Right lobe of liver (tissue), 4 donors: Measurements from ENCODE around the gene RPS6KA5.

Experiments
- POLR2A ChIP-seq: fragments of 450-650 bp; IDR thresholded peaks from one replicate; pipeline ENCODE4 v1.6.1; 2017; ENCODE audit warnings: antibody characterized with exemption, mild to moderate bottlenecking
- TF ChIP-seq, protein P1 (sequence below), 4 donors: fragments of 200-600 bp in 3 of 4; fragments of 450-650 bp in 1 of 4; IDR thresholded peaks; one replicate each; pipeline versions ENCODE4 v1.5.1 to v1.8.0; 2016 to 2022; ENCODE audit warnings: antibody characterized with exemption in 4 of 4, mild to moderate bottlenecking in 2 of 4
- donor health status: DM: no; HTN: no; CAD: no.
- donor health status: DM: no; HTN: no; CAD: no.
- donor health status: DM: no; HTN: yes; CAD: no.

DNA sequence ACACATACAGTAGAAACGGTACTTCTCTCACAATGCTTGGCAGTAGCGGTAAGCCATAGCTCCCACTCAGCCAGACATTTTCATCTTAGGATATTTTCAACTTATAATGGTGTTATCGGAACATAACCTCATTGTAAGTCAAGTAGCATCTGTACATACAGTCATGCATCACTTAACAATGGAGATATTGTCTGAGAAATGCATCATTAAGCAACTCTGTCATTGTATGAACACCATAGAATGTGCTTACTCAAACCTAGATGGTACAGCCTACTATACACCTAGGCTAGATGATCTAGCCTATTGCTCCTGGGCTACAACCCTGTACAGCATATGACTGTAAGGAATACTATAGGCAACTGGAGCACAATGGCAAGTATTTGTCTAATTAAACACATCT is 40.8 kb downstream of the RPS6KA5 start:
- TF ChIP-seq, protein P1, sequence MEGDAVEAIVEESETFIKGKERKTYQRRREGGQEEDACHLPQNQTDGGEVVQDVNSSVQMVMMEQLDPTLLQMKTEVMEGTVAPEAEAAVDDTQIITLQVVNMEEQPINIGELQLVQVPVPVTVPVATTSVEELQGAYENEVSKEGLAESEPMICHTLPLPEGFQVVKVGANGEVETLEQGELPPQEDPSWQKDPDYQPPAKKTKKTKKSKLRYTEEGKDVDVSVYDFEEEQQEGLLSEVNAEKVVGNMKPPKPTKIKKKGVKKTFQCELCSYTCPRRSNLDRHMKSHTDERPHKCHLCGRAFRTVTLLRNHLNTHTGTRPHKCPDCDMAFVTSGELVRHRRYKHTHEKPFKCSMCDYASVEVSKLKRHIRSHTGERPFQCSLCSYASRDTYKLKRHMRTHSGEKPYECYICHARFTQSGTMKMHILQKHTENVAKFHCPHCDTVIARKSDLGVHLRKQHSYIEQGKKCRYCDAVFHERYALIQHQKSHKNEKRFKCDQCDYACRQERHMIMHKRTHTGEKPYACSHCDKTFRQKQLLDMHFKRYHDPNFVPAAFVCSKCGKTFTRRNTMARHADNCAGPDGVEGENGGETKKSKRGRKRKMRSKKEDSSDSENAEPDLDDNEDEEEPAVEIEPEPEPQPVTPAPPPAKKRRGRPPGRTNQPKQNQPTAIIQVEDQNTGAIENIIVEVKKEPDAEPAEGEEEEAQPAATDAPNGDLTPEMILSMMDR (IDR thresholded peaks at IDR 0.05): no peak
- no peak for TF ChIP-seq POLR2A
